ENCODE results near the gene ZNF296. TPM values are rescaled to one million over a fixed set of nuclear protein-coding genes. Genes with fewer than 3 reads are reported as not detected.

The ZNF296 gene
- total RNA-seq, 1 experiment from 2014 or later = 13.8 TPM

DNA sequence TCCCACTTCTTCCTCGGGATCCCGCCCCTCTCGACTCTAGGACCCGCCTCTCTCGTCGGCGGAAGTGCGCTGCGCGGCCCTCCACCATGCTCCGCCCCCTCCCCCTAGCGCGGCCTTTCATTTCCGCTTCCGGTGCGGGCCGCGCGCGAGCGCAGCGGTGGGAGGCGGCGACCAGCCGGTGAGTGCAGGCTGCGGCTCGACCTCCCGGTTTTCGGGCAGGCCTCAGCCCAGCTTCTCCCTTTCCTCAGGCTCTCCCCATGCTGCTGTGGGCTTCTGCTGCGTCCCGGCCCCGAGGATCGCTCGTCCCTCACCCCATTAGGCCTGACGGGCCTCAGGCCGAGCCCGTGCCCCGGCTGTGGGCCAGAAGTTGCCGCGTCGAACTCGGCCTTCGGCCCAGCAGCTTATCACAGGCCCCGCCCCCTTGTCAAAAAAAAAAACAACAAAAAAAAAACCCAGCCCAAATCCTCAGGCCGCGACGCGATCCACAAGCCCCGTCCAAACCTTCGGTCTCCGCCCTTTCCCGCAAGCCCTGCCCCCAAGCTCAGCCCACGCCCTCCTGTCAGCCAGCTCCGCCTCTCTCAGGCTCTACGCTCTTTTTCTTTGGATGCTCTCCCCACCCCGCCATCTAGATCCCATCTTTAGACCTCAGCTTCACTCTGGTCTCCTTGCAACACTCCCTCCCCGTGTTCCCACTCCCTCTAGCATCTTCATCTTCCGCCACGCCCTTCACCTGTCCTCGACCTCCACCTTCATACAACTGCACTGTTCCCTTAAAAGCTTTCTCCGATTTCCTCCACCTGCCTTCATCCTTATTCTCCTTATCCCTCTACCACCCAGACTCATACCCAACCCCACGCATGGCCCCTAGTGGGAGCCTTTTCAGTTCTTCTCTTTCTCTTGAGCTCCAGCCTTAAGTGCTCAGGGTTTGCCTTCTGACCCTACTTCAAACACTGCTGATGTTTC is 37.1 kb downstream of the ZNF296 start, which contains the start of gene CLASRP (continued):
- TF ChIP-seq, protein P1, sequence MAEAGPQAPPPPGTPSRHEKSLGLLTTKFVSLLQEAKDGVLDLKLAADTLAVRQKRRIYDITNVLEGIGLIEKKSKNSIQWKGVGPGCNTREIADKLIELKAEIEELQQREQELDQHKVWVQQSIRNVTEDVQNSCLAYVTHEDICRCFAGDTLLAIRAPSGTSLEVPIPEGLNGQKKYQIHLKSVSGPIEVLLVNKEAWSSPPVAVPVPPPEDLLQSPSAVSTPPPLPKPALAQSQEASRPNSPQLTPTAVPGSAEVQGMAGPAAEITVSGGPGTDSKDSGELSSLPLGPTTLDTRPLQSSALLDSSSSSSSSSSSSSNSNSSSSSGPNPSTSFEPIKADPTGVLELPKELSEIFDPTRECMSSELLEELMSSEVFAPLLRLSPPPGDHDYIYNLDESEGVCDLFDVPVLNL (CRISPR knock-in tag; IDR thresholded peaks at IDR 0.05; ENCODE audit: borderline replicate concordance, low read depth) = no peak
- TF ChIP-seq FOXP1 (CRISPR knock-in tag; IDR thresholded peaks at IDR 0.05; ENCODE audit: borderline replicate concordance) = no peak; the same call in 1 of the 2 replicates
- TF ChIP-seq CREB1 (CRISPR knock-in tag; IDR thresholded peaks at IDR 0.05) = no peak
- TF ChIP-seq CTCF (IDR thresholded peaks at IDR 0.05) = no peak
- TF ChIP-seq, protein P2, sequence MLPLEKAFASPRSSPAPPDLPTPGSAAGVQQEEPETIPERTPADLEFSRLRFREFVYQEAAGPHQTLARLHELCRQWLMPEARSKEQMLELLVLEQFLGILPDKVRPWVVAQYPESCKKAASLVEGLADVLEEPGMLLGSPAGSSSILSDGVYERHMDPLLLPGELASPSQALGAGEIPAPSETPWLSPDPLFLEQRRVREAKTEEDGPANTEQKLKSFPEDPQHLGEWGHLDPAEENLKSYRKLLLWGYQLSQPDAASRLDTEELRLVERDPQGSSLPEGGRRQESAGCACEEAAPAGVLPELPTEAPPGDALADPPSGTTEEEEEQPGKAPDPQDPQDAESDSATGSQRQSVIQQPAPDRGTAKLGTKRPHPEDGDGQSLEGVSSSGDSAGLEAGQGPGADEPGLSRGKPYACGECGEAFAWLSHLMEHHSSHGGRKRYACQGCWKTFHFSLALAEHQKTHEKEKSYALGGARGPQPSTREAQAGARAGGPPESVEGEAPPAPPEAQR (CRISPR knock-in tag; IDR thresholded peaks at IDR 0.05) = no peak
- TF ChIP-seq, protein P3, sequence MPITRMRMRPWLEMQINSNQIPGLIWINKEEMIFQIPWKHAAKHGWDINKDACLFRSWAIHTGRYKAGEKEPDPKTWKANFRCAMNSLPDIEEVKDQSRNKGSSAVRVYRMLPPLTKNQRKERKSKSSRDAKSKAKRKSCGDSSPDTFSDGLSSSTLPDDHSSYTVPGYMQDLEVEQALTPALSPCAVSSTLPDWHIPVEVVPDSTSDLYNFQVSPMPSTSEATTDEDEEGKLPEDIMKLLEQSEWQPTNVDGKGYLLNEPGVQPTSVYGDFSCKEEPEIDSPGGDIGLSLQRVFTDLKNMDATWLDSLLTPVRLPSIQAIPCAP (CRISPR knock-in tag; IDR thresholded peaks at IDR 0.05) = no peak
- TF ChIP-seq HMGA2 (CRISPR knock-in tag; IDR thresholded peaks at IDR 0.05) = no peak
- no peak for TF ChIP-seq SOX15 (CRISPR knock-in tag; IDR thresholded peaks at IDR 0.05)
- TF ChIP-seq, protein P4, sequence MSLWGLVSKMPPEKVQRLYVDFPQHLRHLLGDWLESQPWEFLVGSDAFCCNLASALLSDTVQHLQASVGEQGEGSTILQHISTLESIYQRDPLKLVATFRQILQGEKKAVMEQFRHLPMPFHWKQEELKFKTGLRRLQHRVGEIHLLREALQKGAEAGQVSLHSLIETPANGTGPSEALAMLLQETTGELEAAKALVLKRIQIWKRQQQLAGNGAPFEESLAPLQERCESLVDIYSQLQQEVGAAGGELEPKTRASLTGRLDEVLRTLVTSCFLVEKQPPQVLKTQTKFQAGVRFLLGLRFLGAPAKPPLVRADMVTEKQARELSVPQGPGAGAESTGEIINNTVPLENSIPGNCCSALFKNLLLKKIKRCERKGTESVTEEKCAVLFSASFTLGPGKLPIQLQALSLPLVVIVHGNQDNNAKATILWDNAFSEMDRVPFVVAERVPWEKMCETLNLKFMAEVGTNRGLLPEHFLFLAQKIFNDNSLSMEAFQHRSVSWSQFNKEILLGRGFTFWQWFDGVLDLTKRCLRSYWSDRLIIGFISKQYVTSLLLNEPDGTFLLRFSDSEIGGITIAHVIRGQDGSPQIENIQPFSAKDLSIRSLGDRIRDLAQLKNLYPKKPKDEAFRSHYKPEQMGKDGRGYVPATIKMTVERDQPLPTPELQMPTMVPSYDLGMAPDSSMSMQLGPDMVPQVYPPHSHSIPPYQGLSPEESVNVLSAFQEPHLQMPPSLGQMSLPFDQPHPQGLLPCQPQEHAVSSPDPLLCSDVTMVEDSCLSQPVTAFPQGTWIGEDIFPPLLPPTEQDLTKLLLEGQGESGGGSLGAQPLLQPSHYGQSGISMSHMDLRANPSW (CRISPR knock-in tag; conservative IDR thresholded peaks at IDR 0.05; ENCODE audit: low read depth) = no peak
- TF ChIP-seq, protein P5, sequence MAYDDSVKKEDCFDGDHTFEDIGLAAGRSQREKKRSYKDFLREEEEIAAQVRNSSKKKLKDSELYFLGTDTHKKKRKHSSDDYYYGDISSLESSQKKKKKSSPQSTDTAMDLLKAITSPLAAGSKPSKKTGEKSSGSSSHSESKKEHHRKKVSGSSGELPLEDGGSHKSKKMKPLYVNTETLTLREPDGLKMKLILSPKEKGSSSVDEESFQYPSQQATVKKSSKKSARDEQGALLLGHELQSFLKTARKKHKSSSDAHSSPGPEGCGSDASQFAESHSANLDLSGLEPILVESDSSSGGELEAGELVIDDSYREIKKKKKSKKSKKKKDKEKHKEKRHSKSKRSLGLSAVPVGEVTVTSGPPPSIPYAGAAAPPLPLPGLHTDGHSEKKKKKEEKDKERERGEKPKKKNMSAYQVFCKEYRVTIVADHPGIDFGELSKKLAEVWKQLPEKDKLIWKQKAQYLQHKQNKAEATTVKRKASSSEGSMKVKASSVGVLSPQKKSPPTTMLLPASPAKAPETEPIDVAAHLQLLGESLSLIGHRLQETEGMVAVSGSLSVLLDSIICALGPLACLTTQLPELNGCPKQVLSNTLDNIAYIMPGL (CRISPR knock-in tag; IDR thresholded peaks at IDR 0.05) = peak; percentile 45; the same call in 1 of the 2 replicates
- no peak for TF ChIP-seq NR2C2 (CRISPR knock-in tag; IDR thresholded peaks at IDR 0.05)
- no peak for TF ChIP-seq IRF2 (CRISPR knock-in tag; IDR thresholded peaks at IDR 0.05; ENCODE audit: borderline replicate concordance, low read depth)
- TF ChIP-seq, protein P6, sequence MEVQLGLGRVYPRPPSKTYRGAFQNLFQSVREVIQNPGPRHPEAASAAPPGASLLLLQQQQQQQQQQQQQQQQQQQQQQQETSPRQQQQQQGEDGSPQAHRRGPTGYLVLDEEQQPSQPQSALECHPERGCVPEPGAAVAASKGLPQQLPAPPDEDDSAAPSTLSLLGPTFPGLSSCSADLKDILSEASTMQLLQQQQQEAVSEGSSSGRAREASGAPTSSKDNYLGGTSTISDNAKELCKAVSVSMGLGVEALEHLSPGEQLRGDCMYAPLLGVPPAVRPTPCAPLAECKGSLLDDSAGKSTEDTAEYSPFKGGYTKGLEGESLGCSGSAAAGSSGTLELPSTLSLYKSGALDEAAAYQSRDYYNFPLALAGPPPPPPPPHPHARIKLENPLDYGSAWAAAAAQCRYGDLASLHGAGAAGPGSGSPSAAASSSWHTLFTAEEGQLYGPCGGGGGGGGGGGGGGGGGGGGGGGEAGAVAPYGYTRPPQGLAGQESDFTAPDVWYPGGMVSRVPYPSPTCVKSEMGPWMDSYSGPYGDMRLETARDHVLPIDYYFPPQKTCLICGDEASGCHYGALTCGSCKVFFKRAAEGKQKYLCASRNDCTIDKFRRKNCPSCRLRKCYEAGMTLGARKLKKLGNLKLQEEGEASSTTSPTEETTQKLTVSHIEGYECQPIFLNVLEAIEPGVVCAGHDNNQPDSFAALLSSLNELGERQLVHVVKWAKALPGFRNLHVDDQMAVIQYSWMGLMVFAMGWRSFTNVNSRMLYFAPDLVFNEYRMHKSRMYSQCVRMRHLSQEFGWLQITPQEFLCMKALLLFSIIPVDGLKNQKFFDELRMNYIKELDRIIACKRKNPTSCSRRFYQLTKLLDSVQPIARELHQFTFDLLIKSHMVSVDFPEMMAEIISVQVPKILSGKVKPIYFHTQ (CRISPR knock-in tag; IDR thresholded peaks at IDR 0.05) = no peak
- TF ChIP-seq SMAD3 (CRISPR knock-in tag; IDR thresholded peaks at IDR 0.05; ENCODE audit: borderline replicate concordance) = no peak; the same call in 1 of the 2 replicates
- TF ChIP-seq, protein P7, sequence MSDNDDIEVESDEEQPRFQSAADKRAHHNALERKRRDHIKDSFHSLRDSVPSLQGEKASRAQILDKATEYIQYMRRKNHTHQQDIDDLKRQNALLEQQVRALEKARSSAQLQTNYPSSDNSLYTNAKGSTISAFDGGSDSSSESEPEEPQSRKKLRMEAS (CRISPR knock-in tag; IDR thresholded peaks at IDR 0.05) = peak; percentile 62; the same call in 1 of the 2 replicates
- TF ChIP-seq ZNF416 (CRISPR knock-in tag; IDR thresholded peaks at IDR 0.05) = no peak
- no peak for TF ChIP-seq MYBL2 (CRISPR knock-in tag; IDR thresholded peaks at IDR 0.05)
- TF ChIP-seq TEAD4 (CRISPR knock-in tag; IDR thresholded peaks at IDR 0.05) = no peak
- TF ChIP-seq CDX4 (CRISPR knock-in tag; IDR thresholded peaks at IDR 0.05; ENCODE audit: borderline replicate concordance) = no peak
- TF ChIP-seq ZNF512 (CRISPR knock-in tag; IDR thresholded peaks at IDR 0.05; ENCODE audit: borderline replicate concordance) = no peak
- no peak for TF ChIP-seq CBFB (CRISPR knock-in tag; IDR thresholded peaks at IDR 0.05; ENCODE audit: low read depth)
